ENCODE measurements around the gene CCDC138.

DNA sequence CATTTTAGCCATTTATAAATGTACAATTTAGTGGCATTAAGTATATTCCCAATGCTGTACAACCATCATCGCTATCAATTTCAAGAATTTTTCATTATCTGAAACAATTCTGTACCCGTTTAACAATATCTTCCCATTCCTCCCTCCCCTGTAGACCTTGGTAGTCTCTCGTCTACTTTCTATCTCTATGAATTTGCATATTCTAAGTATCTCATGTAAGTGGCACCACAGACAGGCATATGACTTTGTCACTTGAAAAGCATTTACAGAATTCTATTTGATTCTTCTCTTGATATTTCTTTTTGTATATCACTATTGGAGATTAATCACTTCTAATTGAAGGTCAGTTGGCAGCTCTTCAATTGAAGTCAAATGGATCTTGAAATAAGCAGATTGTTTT, 48.0 kb downstream of the CCDC138 start:
- TF ChIP-seq, protein P1, sequence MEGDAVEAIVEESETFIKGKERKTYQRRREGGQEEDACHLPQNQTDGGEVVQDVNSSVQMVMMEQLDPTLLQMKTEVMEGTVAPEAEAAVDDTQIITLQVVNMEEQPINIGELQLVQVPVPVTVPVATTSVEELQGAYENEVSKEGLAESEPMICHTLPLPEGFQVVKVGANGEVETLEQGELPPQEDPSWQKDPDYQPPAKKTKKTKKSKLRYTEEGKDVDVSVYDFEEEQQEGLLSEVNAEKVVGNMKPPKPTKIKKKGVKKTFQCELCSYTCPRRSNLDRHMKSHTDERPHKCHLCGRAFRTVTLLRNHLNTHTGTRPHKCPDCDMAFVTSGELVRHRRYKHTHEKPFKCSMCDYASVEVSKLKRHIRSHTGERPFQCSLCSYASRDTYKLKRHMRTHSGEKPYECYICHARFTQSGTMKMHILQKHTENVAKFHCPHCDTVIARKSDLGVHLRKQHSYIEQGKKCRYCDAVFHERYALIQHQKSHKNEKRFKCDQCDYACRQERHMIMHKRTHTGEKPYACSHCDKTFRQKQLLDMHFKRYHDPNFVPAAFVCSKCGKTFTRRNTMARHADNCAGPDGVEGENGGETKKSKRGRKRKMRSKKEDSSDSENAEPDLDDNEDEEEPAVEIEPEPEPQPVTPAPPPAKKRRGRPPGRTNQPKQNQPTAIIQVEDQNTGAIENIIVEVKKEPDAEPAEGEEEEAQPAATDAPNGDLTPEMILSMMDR (IDR thresholded peaks at IDR 0.05) = no peak
- TF ChIP-seq EP300 (IDR thresholded peaks at IDR 0.05; ENCODE audit: low read depth) (no peak), POLR2A (IDR thresholded peaks at IDR 0.05) (no peak)

All from transverse colon (tissue), 3 donors.